GM12878 (cell line): ENCODE measurements around the gene LDB3. TPM values are rescaled to one million over a fixed set of nuclear protein-coding genes. Genes with fewer than 3 reads are reported as not detected.

ENCODE experiments used
- ATAC-seq: fragments of 200-7000 bp; cut with Tn5 transposase; 3 replicates; pipeline ENCODE4 v1.9.1; 2020; ENCODE audit warnings: mild to moderate bottlenecking, moderate library complexity
- BruUV-seq: library from RNA; stranded (reverse); fragments of 400-500 nt; replicated peaks from 2 replicates; lab custom pipeline; 2021; lab: Mats Ljungman, UMichigan
- CTCF ChIA-PET: fragments of 300-600 bp; sonication (Branson Sonifier 250); formaldehyde crosslinking; extraction: SDS; loops from one replicate; lab custom pipeline; 2021; ENCODE audit warnings: inconsistent platforms; lab: Yijun Ruan, JAX
- POLR2A ChIA-PET: fragments of 350-600 bp; formaldehyde crosslinking; extraction: SDS; loops from one replicate; lab custom pipeline; 2021; ENCODE audit warnings: inconsistent platforms; lab: Charles Lee
- RAD21 ChIA-PET: fragments of 300-600 bp; sonication (Branson Sonifier 250); formaldehyde crosslinking; loops from one replicate; lab custom pipeline; 2023; ENCODE audit warnings: antibody characterized with exemption; ENCODE audit not compliant: unreplicated experiment; lab: Charles Lee
- SMC1A ChIA-PET: fragments of 300-600 bp; sonication (Branson Sonifier 250); formaldehyde crosslinking; loops from one replicate; lab custom pipeline; 2023; ENCODE audit not compliant: unreplicated experiment, uncharacterized antibody; lab: Charles Lee
- DNase-seq: peaks from one replicate; pipeline ENCODE4 v3.0.0-alpha.2; 2011; ENCODE audit warnings: low read depth, low spot score
- FAIRE-seq: peaks from 3 replicates; lab custom pipeline; 2011; peaks lifted over from hg19 to GRCh38; lab: Jason Lieb, UNC
- H2AFZ ChIP-seq: 2 replicates; pipeline ENCODE4 v1.6.0; 2011; ENCODE audit warnings: low read depth, low read length, control low read depth; ENCODE audit not compliant: control insufficient read depth
- H3K27ac ChIP-seq: 2 replicates; pipeline ENCODE4 v1.5.1; 2011; ENCODE audit warnings: control low read depth; ENCODE audit not compliant: control insufficient read depth, insufficient read depth
- H3K27me3 ChIP-seq, 2 experiments: replicated peaks in 1 of 2; 2 replicates each; pipeline versions ENCODE4 v1.6.0 to v1.6.1; 2011; ENCODE audit warnings: low read length in 1 of 2; ENCODE audit not compliant: control insufficient read depth in 2 of 2, insufficient read depth in 2 of 2
- H3K36me3 ChIP-seq, 2 experiments: 2 replicates each; pipeline ENCODE4 v1.5.1; 2011; ENCODE audit warnings: low read length in 1 of 2; ENCODE audit not compliant: control insufficient read depth in 2 of 2, insufficient read depth in 2 of 2
- H3K4me1 ChIP-seq: 2 replicates; pipeline ENCODE4 v1.6.1; 2011; ENCODE audit warnings: mild to moderate bottlenecking, low read length, moderate library complexity, mixed read lengths; ENCODE audit not compliant: control insufficient read depth, insufficient read depth
- H3K4me2 ChIP-seq: 2 replicates; pipeline ENCODE4 v1.6.0; 2011; ENCODE audit warnings: control low read depth; ENCODE audit not compliant: control insufficient read depth, insufficient read depth
- H3K4me3 ChIP-seq: fragments of 200-600 bp; sonication (generic); 2 replicates; pipeline ENCODE4 v1.5.1; 2016
- H3K79me2 ChIP-seq: 2 replicates; pipeline ENCODE4 v1.6.0; 2011; ENCODE audit warnings: low read length; ENCODE audit not compliant: control insufficient read depth, insufficient read depth
- H3K9ac ChIP-seq: 2 replicates; pipeline ENCODE4 v1.8.0; 2011; ENCODE audit warnings: low read length, control low read depth, mixed read lengths; ENCODE audit not compliant: control insufficient read depth, insufficient read depth
- H3K9me3 ChIP-seq: replicated peaks from 3 replicates; pipeline ENCODE4 v1.5.1; 2011; ENCODE audit warnings: mild to moderate bottlenecking, low read length; ENCODE audit not compliant: control insufficient read depth, insufficient read depth
- H4K20me1 ChIP-seq: 2 replicates; pipeline ENCODE4 v1.6.0; 2011; ENCODE audit not compliant: control insufficient read depth, insufficient read depth
- JUND ChIP-seq: IDR thresholded peaks from 2 replicates; pipeline ENCODE4 v1.6.1; 2012; ENCODE audit warnings: low read depth, mild to moderate bottlenecking, low read length, improper control_type of control experiment, moderate library complexity
- SMARCA5 ChIP-seq: fragments of 450-650 bp; IDR thresholded peaks from 2 replicates; pipeline ENCODE4 v1.6.1; 2017; ENCODE audit warnings: mild to moderate bottlenecking
- SP1 ChIP-seq: IDR thresholded peaks from one replicate; pipeline ENCODE4 v1.6.1; 2011; ENCODE audit warnings: low read depth, low read length
- SRF ChIP-seq, 2 experiments: IDR thresholded peaks; 2 replicates each; pipeline ENCODE4 v1.6.1; 2011; ENCODE audit warnings: low read depth in 2 of 2, low read length in 2 of 2, mild to moderate bottlenecking in 1 of 2, moderate library complexity in 1 of 2
- YY1 ChIP-seq: IDR thresholded peaks from 2 replicates; pipeline ENCODE4 v1.6.1; 2011; ENCODE audit warnings: low read depth, mild to moderate bottlenecking, low read length
- WGBS: methylation state at CpG from one replicate; pipeline ENCODE4 v1.1.6; 2016; ENCODE audit warnings: low lambda C conversion rate; ENCODE audit not compliant: insufficient replicate concordance, insufficient coverage; ENCODE audit errors: missing lambda C conversion rate; 5-methylcytosine and 5-hydroxymethylcytosine counted together
- in situ Hi-C: fragments of 300-500 bp; cut with MboI; formaldehyde crosslinking; loops from 9 replicates; pipeline ENCODE4 v1.14.3; 2018; ENCODE audit warnings: mixed read lengths
- intact Hi-C: fragments of 100-400 bp; cut with micrococcal nuclease; formaldehyde crosslinking; loops from one replicate; pipeline ENCODE4 v1.14.2; 2022; ENCODE audit not compliant: unreplicated experiment
- polyA plus RNA-seq, 11 experiments: library from polyadenylated mRNA; depleted of rRNA in 4 of 11; unstranded in 6 of 11; stranded (reverse) in 5 of 11; fragments of >200 nt; fragmentation: Nextera tagmentation in 4 of 11; fragmentation: Illumina TruSeq in 1 of 11; extraction: Ambion mirVana in 4 of 11; extraction: Trizol in 1 of 11; gene quantifications; 1 replicate in 1 of 11; 2 replicates in 10 of 11; pipeline versions ENCODE4 v1.2.1 to v1.2.3, GENCODE V29; 2011 to 2016; ENCODE audit warnings: inconsistent platforms in 2 of 11, missing spikeins in 2 of 11, low read depth in 1 of 11
- total RNA-seq, 4 experiments: library from RNA; depleted of rRNA in 3 of 4; stranded (reverse); fragments of >200 nt in 3 of 4; fragmentation: Illumina TruSeq in 1 of 4; extraction: Trizol in 1 of 4; gene quantifications; 2 replicates each; pipeline versions ENCODE4 v1.2.1 to v1.2.3, GENCODE V29; 2013 to 2021
- TF ChIP-seq, protein P1 (sequence below): IDR thresholded peaks from 2 replicates; pipeline ENCODE4 v1.6.1; 2012; ENCODE audit warnings: low read depth, low read length, improper control_type of control experiment
- TF ChIP-seq, protein P2 (sequence below): IDR thresholded peaks from 2 replicates; pipeline ENCODE4 v1.6.1; 2012; ENCODE audit warnings: low read depth, low read length, improper control_type of control experiment

LDB3 gene
- total and polyA plus RNA-seq, 10 of the 15 experiments (the other 5 are each of a cell fraction or from before 2014, with no cell fraction given), result 0.02 to 0.07 (median 0.04) TPM; not detected in 1

DNA sequence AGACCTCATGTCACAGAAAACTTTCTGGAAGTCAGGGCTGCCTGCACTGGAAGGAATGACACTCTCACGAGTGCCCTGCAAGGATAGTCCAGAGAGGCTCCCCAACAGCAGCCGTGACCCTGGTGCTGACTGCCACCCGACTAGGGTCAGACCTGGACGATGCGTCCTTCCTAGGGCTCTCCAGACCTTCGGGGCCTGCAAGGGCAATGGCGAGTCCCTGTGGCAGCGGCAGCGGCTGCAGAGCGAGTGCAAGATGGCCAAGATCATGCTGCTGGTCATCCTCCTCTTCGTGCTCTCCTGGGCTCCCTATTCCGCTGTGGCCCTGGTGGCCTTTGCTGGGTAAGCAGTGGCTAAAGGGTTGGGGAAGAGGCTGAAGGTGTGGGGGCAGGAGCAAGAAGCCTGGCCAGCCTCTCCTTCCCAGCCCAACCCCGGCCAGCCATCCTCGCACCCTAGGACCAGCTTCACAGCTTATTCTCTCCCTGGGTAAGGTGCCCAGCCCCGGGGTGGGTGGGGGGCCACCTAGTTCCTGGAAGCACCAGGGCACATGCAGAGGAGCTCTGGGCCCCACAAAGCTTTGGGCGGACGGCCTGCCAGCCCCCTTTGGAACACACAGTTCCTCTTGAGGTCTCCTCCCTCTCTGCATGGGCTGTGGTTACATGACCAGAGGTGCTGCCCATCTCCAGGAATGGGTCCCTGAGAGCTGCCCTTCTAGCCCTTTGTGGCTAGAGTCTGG is 8.4 kb upstream of the LDB3 start (continued):
- TF ChIP-seq, protein P1, sequence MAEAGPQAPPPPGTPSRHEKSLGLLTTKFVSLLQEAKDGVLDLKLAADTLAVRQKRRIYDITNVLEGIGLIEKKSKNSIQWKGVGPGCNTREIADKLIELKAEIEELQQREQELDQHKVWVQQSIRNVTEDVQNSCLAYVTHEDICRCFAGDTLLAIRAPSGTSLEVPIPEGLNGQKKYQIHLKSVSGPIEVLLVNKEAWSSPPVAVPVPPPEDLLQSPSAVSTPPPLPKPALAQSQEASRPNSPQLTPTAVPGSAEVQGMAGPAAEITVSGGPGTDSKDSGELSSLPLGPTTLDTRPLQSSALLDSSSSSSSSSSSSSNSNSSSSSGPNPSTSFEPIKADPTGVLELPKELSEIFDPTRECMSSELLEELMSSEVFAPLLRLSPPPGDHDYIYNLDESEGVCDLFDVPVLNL, result no peak
- no peak for TF ChIP-seq YY1
- TF ChIP-seq, protein P2, sequence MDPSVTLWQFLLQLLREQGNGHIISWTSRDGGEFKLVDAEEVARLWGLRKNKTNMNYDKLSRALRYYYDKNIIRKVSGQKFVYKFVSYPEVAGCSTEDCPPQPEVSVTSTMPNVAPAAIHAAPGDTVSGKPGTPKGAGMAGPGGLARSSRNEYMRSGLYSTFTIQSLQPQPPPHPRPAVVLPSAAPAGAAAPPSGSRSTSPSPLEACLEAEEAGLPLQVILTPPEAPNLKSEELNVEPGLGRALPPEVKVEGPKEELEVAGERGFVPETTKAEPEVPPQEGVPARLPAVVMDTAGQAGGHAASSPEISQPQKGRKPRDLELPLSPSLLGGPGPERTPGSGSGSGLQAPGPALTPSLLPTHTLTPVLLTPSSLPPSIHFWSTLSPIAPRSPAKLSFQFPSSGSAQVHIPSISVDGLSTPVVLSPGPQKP, result no peak

DNA sequence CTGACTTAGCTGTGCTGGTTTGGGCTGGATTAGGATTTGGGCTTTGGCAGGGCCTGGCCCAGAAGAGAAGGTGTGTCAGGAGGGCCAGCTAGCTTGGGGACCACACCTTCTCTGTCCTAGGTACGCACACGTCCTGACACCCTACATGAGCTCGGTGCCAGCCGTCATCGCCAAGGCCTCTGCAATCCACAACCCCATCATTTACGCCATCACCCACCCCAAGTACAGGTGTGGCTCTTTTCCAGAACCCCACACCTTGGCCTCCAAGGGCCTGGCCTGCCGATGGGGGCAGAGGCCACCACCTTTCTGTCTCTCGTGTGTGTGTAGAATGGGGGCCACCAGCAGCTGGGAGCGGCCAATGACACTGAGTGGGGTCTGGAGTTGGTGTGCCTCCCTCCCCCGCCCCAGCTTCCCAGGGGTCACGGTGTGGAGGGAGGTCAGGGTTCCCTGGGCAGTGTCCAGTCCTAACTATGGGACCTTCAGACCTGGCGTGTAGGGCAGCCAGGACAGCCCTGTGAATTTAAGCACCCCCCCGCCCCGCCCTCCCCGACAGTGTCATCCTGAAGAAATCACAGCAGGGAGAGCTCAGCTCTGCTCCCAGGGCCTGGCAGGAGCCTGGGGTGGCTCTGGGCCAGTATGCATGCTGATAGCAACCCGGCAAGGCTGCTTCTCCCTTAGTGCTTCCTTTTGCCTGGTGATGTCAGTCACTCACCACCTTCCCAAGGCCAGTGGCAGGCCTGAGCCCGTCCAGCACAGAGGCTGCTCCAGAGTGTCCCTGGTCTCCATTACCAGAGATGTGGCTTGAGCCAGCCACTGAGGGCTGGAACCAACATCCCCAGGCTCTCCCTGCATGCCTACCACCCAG is 6.9 kb upstream of the LDB3 start:
- ChIA-PET CTCF (no interaction called here), SMC1A (no interaction called here)
- in situ Hi-C loops, result no loop called here
- no TSS peak for BruUV-seq
- H3K4me3 ChIP-seq, result no peak overlapping the region
- H3K9me3 ChIP-seq, result no peaks in the 10 kb centered on the region; the same call in 2 of the 3 replicates
- H3K79me2 ChIP-seq, result no peaks in the 10 kb centered on the region
- H3K4me2 ChIP-seq, result no peak overlapping the region
- no peak for ATAC-seq
- no peak overlapping the region for H2AFZ ChIP-seq
- TF ChIP-seq SMARCA5 (no peak), SRF (IDR thresholded peaks at IDR 0.05; ENCODE audit: low read depth in 2 of 2, low read length in 2 of 2) (no peak), SP1 (no peak), JUND (no peak)
- TF ChIP-seq, all 136 proteins: peak for 0
- Histone ChIP-seq H4K20me1 (no peaks in the 10 kb centered on the region; the same call in 1 of the 2 replicates), H3K4me1 (no peaks in the 10 kb centered on the region), H3K27ac (no peak overlapping the region), H3K9ac (no peak overlapping the region), H3K36me3 (no peaks in the 10 kb centered on the region), H3K27me3 (no peaks in the 10 kb centered on the region; a peak in 1 of 4 replicates)
- no peak for DNase-seq
- POLR2A ChIA-PET, result no interaction called here
- RAD21 ChIA-PET, result no interaction called here
- intact Hi-C loops, result loop anchor here (10.0 kb wide), 1 partner anchor 267 kb away; no protein-coding TSS in a partner anchor
- FAIRE-seq, result no peak
- 42% methylated on average over 15 of the region's 17 CpGs for WGBS
